ENCODE results near the gene KDELR3.

The KDELR3 gene

GRCh38 chr22:38465673-38466490 is 2.0 kb upstream of the KDELR3 start:
- H2AK5ac ChIP-seq (ENCODE audit: low read length), result no peak overlapping the region
- no peaks in the 10 kb centered on the region for H3K36me3 ChIP-seq (ENCODE audit: control insufficient read depth in 1 of 2, insufficient read depth in 2 of 2, low read length in 2 of 2)
- H2BK5ac ChIP-seq (ENCODE audit: low read depth, low read length, poor library complexity), result no peak overlapping the region
- H3K23ac ChIP-seq (ENCODE audit: low read length), result no peak overlapping the region
- H4K91ac ChIP-seq (ENCODE audit: low read depth, low read length), result no peak overlapping the region
- H3K9me3 ChIP-seq (ENCODE audit: insufficient read depth, low read depth, low read length), result peaks cover 2% of the 10 kb centered on the region
- H4K12ac ChIP-seq (ENCODE audit: low read depth, low read length), result no peak overlapping the region
- H4K8ac ChIP-seq (ENCODE audit: low read depth, low read length), result no peak overlapping the region
- H3K14ac ChIP-seq (ENCODE audit: low read length), result no peak overlapping the region
- H3K18ac ChIP-seq (ENCODE audit: low read length), result no peak overlapping the region
- WGBS (ENCODE audit: extremely low coverage, insufficient coverage, insufficient read length), result no CpG with 5 or more reads among the region's 26 CpGs
- DNase-seq, result no peak
- H2AFZ ChIP-seq (ENCODE audit: insufficient read depth, low read length, poor library complexity), result no peak overlapping the region
- no peak overlapping the region for H3K4me3 ChIP-seq (ENCODE audit: low read depth, low read length)
- no peak overlapping the region for H3K9ac ChIP-seq (ENCODE audit: low read length)
- peaks cover 6% of the 10 kb centered on the region for H3K79me2 ChIP-seq (ENCODE audit: control insufficient read depth, insufficient read depth, low read length, poor library complexity)
- H3K4me1 ChIP-seq (ENCODE audit: control insufficient read depth in 1 of 2, insufficient read depth in 2 of 2, low read length in 2 of 2), result peaks cover 7 to 19% of the 10 kb centered on the region in 2 experiments
- H2BK120ac ChIP-seq (ENCODE audit: insufficient read depth, low read length, poor library complexity), result no peak overlapping the region
- no peak overlapping the region for H3K27ac ChIP-seq (ENCODE audit: low read depth, low read length)
- H3K4me2 ChIP-seq (ENCODE audit: low read length), result no peak overlapping the region
- H2BK12ac ChIP-seq (ENCODE audit: low read length), result no peak overlapping the region
- H3K79me1 ChIP-seq (ENCODE audit: low read length), result peaks cover 6% of the 10 kb centered on the region
- H3K27me3 ChIP-seq (ENCODE audit: insufficient read depth, low read length), result no peaks in the 10 kb centered on the region
- no peak overlapping the region for H3K4ac ChIP-seq (ENCODE audit: low read depth, low read length)

- Histone ChIP-seq H2BK5ac (ENCODE audit: low read depth, low read length, poor library complexity) (no peak overlapping the region), H3K79me2 (ENCODE audit: control insufficient read depth, insufficient read depth, low read length, poor library complexity) (peaks cover 6% of the 10 kb centered on the region), H4K91ac (ENCODE audit: low read depth, low read length) (peak overlapping the region; percentile 56), H3K18ac (ENCODE audit: low read length) (peak overlapping the region; percentile 53), H3K4me2 (ENCODE audit: low read length) (peak overlapping the region; percentile 68), H3K9ac (ENCODE audit: low read length) (no peak overlapping the region), H3K27me3 (ENCODE audit: insufficient read depth, low read length) (no peaks in the 10 kb centered on the region), H3K9me3 (ENCODE audit: insufficient read depth, low read depth, low read length) (peaks cover 2% of the 10 kb centered on the region), H2AK5ac (ENCODE audit: low read length) (peak overlapping the region; percentile 0), H2BK120ac (ENCODE audit: insufficient read depth, low read length, poor library complexity) (peak overlapping the region; percentile 37), H2BK12ac (ENCODE audit: low read length) (no peak overlapping the region), H3K23ac (ENCODE audit: low read length) (no peak overlapping the region), H3K4ac (ENCODE audit: low read depth, low read length) (no peak overlapping the region), H3K79me1 (ENCODE audit: low read length) (peaks cover 6% of the 10 kb centered on the region), H3K4me1 (ENCODE audit: control insufficient read depth in 1 of 2, insufficient read depth in 2 of 2, low read length in 2 of 2) (peaks cover 7 to 14% of the 10 kb centered on the region in 2 experiments), H3K27ac (ENCODE audit: low read depth, low read length) (no peak overlapping the region), H2AFZ (ENCODE audit: insufficient read depth, low read length, poor library complexity) (peak overlapping the region; percentile 57), H3K36me3 (ENCODE audit: control insufficient read depth in 1 of 2, insufficient read depth in 2 of 2, low read length in 2 of 2) (no peaks in the 10 kb centered on the region), H4K12ac (ENCODE audit: low read depth, low read length) (peak overlapping the region; percentile 86), H4K8ac (ENCODE audit: low read depth, low read length) (peak overlapping the region; percentile 92), H3K4me3 (ENCODE audit: low read depth, low read length) (peak overlapping the region; percentile 68), H3K14ac (ENCODE audit: low read length) (peak overlapping the region; percentile 75)
- no CpG with 5 or more reads among the region's 20 CpGs for WGBS (ENCODE audit: extremely low coverage, insufficient coverage, insufficient read length)
- peak in 1 of 2 donors; percentile 47 for DNase-seq
Measured at GRCh38 chr22:38467438-38467903, 425 bp upstream of the KDELR3 start.

- Histone ChIP-seq H3K23ac (ENCODE audit: low read length) (no peak overlapping the region), H2BK120ac (ENCODE audit: insufficient read depth, low read length, poor library complexity) (no peak overlapping the region), H3K14ac (ENCODE audit: low read length) (peak overlapping the region; percentile 93), H3K27ac (ENCODE audit: low read depth, low read length) (no peak overlapping the region), H3K4me1 (ENCODE audit: control insufficient read depth in 1 of 2, insufficient read depth in 2 of 2, low read length in 2 of 2) (peaks cover 7 to 11% of the 10 kb centered on the region in 2 experiments), H3K79me2 (ENCODE audit: control insufficient read depth, insufficient read depth, low read length, poor library complexity) (peaks cover 6% of the 10 kb centered on the region), H2BK12ac (ENCODE audit: low read length) (no peak overlapping the region), H3K36me3 (ENCODE audit: control insufficient read depth in 1 of 2, insufficient read depth in 2 of 2, low read length in 2 of 2) (no peaks in the 10 kb centered on the region), H3K9ac (ENCODE audit: low read length) (no peak overlapping the region), H2AFZ (ENCODE audit: insufficient read depth, low read length, poor library complexity) (peak overlapping the region; percentile 74), H3K9me3 (ENCODE audit: insufficient read depth, low read depth, low read length) (peaks cover 2% of the 10 kb centered on the region), H2AK5ac (ENCODE audit: low read length) (no peak overlapping the region), H3K27me3 (ENCODE audit: insufficient read depth, low read length) (no peaks in the 10 kb centered on the region), H3K4me2 (ENCODE audit: low read length) (peak overlapping the region; percentile 68), H3K4me3 (ENCODE audit: low read depth, low read length) (peak overlapping the region; percentile 68), H3K18ac (ENCODE audit: low read length) (peak overlapping the region; percentile 69), H3K4ac (ENCODE audit: low read depth, low read length) (no peak overlapping the region), H4K8ac (ENCODE audit: low read depth, low read length) (peak overlapping the region; percentile 92), H2BK5ac (ENCODE audit: low read depth, low read length, poor library complexity) (no peak overlapping the region), H4K12ac (ENCODE audit: low read depth, low read length) (peak overlapping the region; percentile 83), H3K79me1 (ENCODE audit: low read length) (peaks cover 6% of the 10 kb centered on the region), H4K91ac (ENCODE audit: low read depth, low read length) (peak overlapping the region; percentile 89)
- DNase-seq, result no peak
- no CpG with 5 or more reads among the region's 28 CpGs for WGBS (ENCODE audit: extremely low coverage, insufficient coverage, insufficient read length)
Measured at GRCh38 chr22:38468443-38469305, 778 bp downstream of the KDELR3 start.

- no peak overlapping the region for H3K4me2 ChIP-seq (ENCODE audit: low read length)
- H3K14ac ChIP-seq (ENCODE audit: low read length), result no peak overlapping the region
- H3K36me3 ChIP-seq (ENCODE audit: control insufficient read depth in 1 of 2, insufficient read depth in 2 of 2, low read length in 2 of 2), result no peaks in the 10 kb centered on the region
- H3K23ac ChIP-seq (ENCODE audit: low read length), result no peak overlapping the region
- H3K4ac ChIP-seq (ENCODE audit: low read depth, low read length), result no peak overlapping the region
- peaks cover 2% of the 10 kb centered on the region for H3K9me3 ChIP-seq (ENCODE audit: insufficient read depth, low read depth, low read length)
- H3K27ac ChIP-seq (ENCODE audit: low read depth, low read length), result no peak overlapping the region
- H2BK120ac ChIP-seq (ENCODE audit: insufficient read depth, low read length, poor library complexity), result no peak overlapping the region
- H2AFZ ChIP-seq (ENCODE audit: insufficient read depth, low read length, poor library complexity), result no peak overlapping the region
- peak overlapping the region; percentile 9 for H4K12ac ChIP-seq (ENCODE audit: low read depth, low read length)
- H4K8ac ChIP-seq (ENCODE audit: low read depth, low read length), result no peak overlapping the region
- no peak overlapping the region for H2AK5ac ChIP-seq (ENCODE audit: low read length)
- no peak overlapping the region for H4K91ac ChIP-seq (ENCODE audit: low read depth, low read length)
- peaks cover 6% of the 10 kb centered on the region for H3K79me2 ChIP-seq (ENCODE audit: control insufficient read depth, insufficient read depth, low read length, poor library complexity)
- no peak overlapping the region for H3K4me3 ChIP-seq (ENCODE audit: low read depth, low read length)
- WGBS (ENCODE audit: extremely low coverage, insufficient coverage, insufficient read length), result no CpG with 5 or more reads among the region's 6 CpGs
- H3K4me1 ChIP-seq (ENCODE audit: control insufficient read depth in 1 of 2, insufficient read depth in 2 of 2, low read length in 2 of 2), result peaks cover 7 to 11% of the 10 kb centered on the region in 2 experiments
- H3K27me3 ChIP-seq (ENCODE audit: insufficient read depth, low read length), result no peaks in the 10 kb centered on the region
- no peak overlapping the region for H2BK5ac ChIP-seq (ENCODE audit: low read depth, low read length, poor library complexity)
- H3K79me1 ChIP-seq (ENCODE audit: low read length), result peaks cover 6% of the 10 kb centered on the region
- H2BK12ac ChIP-seq (ENCODE audit: low read length), result no peak overlapping the region
- H3K18ac ChIP-seq (ENCODE audit: low read length), result no peak overlapping the region
- no peak for DNase-seq
- H3K9ac ChIP-seq (ENCODE audit: low read length), result no peak overlapping the region
Measured at GRCh38 chr22:38469306-38469781, 1.4 kb downstream of the KDELR3 start.
